GM18498 (cell line): Measurements from ENCODE around the gene FKBP15.
"Not testable (repeated sequence)": the region's sequence is repeated elsewhere in the genome, so short reads cannot be mapped to it uniquely, and the experiment has no call there.

ENCODE experiments used
- ATAC-seq: cut with Tn5 transposase; IDR thresholded peaks from one replicate; pipeline ENCODE4 v1.9.1; 2021; ENCODE audit warnings: mild to moderate bottlenecking, moderate library complexity; ENCODE audit not compliant: unreplicated experiment

Gene FKBP15

DNA sequence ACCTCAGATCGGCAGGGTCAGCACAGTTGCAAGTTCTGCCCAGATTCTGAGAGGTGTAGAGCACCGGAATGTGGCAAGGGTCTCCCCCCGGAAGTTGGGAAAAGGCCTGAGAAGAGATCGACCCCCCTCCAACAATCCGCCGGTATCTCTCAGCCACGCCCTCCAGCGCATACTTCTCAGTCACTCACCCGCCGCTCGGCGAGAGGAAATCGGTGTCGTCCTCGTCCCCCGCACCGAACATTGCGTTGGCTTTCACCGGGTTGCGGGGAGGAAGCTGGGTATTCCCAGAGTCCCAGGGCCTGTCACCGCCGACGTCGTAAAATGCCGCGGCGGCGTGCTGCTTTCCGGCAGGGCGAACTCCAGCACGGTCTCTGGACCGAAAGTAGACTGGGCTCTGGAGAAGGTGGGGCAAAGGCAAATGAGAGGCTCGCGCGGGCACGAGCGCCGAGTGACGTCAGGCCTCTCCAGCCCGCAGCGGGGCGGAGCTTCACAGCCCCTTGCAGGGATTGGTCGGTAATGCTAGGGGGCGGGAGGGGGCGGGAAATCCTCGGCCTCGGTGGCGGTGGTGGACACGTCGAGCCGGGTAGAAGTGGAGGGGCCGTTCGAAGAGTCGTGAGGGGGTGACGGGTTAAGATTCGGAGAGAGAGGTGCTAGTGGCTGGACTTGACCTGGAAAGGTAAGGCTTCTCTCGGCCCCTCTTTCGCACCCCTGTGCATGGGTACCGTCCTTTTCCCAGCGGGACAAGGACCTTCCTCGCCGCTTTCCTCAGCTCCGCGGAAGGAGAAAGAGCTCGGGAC is at the start of gene FKBP15, which contains the start of gene SLC31A1:
Gene FKBP15, minus strand, starts transcription at position 275 of the 797 bp plus-strand sequence. Its CDS starts 34 bp downstream, at position 241.
Gene SLC31A1, plus strand, starts transcription at position 542 of the 797 bp plus-strand sequence. CDS start 34,605 bp downstream, outside the sequence.
- peak; percentile 87 for ATAC-seq

DNA sequence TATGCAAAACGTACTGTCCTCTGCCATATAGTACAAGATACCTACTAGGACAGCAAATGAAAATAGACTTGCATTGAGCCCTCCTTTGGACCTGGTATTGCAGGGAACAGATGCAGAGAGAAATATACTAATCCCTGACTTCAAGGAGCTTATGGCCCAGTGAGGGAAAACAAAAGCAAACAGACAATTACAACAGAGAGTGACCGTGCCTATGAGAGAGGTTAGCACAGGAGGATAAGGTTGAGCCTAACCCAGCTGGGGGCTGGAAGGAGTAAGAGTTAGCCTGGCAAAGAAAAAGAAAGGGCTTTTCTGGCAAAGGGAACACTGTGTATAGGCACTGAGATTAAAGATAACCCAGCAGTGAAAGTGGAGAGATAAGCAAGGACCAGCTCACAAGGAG is 48.8 kb upstream of the FKBP15 start:
- ATAC-seq = no peak

GRCh38 chr9:113269355-113269754 is 48.3 kb upstream of the FKBP15 start:
- no peak for ATAC-seq

DNA sequence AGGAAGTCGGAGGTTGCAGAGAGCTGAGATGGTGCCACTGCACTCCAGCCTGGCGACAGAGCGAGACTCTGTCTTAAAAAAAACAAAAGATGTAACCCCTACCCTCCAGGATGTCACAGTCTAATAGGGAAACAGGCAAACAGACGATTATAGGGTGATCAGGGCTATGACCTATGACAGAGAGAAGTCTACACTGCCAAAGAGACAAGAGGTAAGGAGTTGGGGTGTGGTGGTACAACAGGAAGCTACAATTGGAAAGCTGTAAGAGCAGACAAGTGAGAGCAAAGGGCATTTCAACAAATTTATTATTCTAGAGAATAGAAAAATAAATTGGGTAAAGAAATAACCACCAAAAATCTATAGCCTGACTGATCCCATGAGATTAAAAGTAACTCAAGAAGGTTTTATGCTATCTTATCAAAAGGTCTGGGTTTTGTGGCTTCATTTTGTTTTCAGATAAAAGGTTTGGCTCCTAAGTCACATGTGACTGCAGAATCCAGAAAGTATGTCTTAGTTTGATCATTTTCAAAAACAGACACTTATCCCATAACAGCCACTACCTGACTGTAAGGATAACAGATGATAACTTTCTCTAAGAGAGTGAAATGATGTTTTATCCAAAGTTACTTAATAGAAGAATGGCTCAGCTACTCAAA is 47.0 kb upstream of the FKBP15 start:
- ATAC-seq = no peak

- no peak for ATAC-seq
Observed at GRCh38 chr9:113266174-113266573, 45.1 kb upstream of the FKBP15 start.

GRCh38 chr9:113261917-113262671 is 41.0 kb upstream of the FKBP15 start:
- ATAC-seq = no peak

DNA sequence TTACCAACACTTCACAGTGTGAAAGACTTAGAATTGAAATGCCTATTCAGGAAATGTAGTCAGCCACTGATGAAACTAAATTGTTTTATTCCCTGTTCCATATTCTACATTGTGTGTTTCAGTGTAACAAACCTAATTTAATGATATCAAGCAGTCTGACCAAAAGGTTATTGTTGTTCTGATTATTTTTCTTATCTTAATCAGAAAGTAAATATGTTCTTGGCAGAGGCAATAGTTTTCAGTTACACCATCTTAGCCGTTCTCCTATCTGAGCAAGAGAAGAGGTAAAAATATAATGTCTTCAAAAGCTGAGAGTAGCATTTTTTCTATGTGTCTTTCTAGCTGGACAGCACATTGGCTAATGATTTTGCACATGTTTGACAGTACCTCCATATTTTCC is 37.2 kb upstream of the FKBP15 start:
- ATAC-seq = no peak

DNA sequence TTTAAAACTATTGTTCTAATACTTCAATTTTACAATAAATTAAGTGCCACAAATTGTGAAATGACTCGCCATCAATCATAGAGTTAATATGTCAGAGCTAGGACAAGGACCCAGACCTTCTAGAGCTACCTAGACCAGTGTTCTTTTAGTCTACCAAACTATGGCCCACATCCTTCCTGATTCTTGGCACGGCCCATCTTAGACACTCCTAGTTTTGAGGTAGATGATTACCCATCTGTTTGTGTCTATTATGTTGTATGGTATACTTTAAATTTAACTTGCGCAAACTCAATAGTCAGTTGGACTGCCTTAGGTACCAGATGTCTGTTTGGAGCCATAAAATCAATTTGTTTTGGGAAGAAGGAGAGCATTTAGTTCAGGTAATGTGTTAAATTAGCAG is 36.8 kb upstream of the FKBP15 start:
- no peak for ATAC-seq

DNA sequence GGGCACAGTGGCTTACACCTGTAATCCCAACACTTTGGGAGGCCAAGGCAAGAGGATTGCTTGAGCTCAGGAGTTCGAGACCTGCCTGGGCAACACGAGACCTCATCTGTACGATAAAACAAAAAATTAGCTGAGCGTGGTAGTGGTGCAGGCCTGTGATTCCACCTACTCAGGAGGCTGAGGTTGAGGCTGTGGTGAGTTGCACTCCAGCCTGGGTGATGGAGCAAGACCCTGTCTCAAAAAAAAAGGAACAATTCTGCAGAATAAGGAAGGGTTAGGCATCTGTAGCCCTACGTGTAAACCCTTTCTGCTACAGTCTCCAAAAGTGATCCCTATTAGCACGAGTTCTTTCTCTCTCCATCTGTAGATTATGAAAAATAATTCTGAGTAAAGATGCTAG is 34.4 kb upstream of the FKBP15 start:
- ATAC-seq = no peak

DNA sequence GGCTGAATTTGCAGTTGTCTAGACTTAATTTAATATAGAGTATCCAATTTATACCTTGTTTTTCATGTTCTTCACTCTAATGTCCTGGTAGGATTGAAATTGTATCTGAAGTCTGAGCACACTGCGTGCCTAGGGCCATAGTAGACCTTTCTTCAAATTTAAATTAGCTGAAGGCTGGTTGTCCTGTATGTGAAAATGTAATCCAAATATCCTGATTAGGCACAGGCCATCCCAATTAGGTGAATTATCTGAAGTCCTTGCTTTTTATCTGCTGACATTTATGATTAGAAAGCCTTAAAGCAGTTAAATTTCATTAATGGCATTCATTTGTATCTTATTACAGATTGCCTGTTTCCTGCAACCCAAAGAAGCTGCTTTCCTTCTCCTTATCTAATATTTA is 33.9 kb upstream of the FKBP15 start:
- no peak for ATAC-seq

GRCh38 chr9:113250807-113251206 is 29.7 kb upstream of the FKBP15 start:
- no peak for ATAC-seq

GRCh38 chr9:113249661-113250060 is 28.6 kb upstream of the FKBP15 start:
- ATAC-seq = not testable (repeated sequence)

GRCh38 chr9:113247640-113248039 is 26.6 kb upstream of the FKBP15 start:
- ATAC-seq = no peak

DNA sequence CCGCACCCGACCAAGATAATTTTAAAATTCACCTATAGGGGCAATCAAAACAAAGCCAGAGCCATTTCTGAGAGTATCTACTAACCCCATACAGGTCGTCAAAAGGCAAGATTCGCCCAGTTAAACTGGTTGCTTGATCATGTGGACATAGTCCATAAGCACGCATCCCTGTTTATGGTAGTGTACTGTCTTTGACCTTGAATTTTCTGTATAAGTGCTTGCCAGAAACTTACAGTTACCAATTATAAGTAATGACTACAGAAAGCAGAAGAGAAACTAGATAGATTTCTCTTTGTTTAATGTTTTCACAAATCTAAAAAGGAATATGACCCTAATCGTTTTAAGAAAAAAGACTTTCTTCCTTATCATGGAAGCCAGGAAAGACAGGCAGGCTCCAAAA is 25.9 kb upstream of the FKBP15 start:
- no peak for ATAC-seq

DNA sequence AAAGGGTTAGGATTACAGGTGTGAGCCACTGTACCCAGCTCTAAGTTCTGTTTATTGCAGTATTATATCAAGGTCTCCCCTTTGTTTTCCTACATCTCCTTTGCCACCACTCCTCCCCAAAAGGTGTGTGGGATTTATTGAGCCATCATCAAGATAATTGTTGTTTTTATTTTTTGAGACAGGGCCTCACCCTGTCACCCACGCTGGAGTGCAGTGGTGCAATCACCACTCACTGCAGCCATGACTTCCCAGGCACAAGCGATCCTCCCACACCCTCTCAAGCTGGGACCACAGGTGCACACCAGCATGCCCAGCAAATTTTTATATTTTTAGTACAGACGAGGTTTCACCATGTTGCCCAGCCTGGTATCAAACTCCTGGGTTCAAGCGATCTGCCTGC is 24.8 kb upstream of the FKBP15 start:
- ATAC-seq = no peak

DNA sequence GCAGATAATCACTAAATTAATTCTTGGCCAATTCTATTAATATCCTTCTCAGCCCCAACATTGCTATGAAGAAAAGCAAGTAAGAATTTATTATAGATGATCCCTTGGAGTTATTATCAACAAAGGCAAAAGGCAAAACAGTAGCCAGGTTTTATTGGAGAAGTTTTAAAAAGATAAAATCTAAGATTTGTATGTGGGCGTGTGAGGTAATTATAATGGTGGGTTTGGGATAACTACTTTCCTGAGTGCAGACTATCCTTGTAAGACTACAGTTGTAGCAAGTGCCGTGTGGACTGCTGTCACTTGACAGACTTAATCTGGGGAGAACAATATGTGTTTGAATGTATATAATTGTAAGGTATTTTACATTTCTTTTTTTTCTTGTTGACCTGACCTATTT is 23.5 kb upstream of the FKBP15 start:
- ATAC-seq = no peak

- no peak for ATAC-seq
Observed at GRCh38 chr9:113241161-113241560, 20.1 kb upstream of the FKBP15 start.

- no peak for ATAC-seq
Observed at GRCh38 chr9:113238859-113239232, 17.8 kb upstream of the FKBP15 start.

- ATAC-seq = no peak
Observed at GRCh38 chr9:113238202-113238858, 17.3 kb upstream of the FKBP15 start.

DNA sequence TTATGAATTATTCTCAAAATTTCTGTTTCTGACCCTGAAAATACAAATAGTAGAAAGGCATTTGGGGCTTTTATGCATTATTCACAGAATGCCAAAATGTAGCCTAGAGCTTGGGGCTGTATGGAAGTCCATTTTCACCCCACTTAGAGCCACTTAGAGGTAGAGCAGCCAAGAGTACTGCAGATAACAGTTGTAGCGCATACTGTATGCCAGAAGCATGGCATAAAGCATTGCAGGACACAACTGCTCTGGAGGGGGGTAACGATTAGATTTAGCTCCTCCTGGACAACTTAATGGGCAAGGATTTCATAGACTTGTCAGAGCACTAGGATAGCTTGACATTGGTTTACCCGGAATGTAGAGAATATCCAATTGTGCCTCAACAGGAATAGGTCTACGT is 15.9 kb upstream of the FKBP15 start:
- no peak for ATAC-seq

DNA sequence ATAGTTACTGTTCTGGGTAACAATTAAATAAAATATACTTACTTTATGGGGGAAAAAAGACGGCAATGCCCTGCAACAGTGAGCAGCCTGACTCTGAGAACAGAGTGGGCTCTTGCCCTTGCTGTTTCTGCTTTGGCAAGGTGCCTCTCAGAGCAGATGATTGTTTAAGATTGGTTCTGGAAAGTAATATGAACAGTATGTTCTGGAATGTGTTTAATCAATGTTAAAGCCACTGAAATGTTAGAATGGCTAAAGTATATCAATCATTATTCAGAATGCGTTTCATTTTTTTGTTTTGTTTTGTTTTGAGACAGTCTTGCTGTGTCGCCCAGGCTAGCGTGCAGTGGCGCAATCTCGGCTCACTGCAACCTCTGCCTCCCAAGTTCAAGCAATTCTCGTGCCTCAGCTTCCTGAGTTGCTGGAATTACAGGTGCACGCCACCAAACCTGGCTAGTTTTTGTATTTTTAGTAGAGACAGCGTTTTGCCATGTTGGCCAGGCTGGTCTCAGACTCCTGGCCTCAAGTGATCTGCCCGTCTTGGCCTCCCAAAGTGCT is 14.7 kb upstream of the FKBP15 start:
- not testable (repeated sequence) for ATAC-seq
